ENCODE results near the gene SDF2. TPM values are rescaled to one million over a fixed set of nuclear protein-coding genes. Genes with fewer than 3 reads are reported as not detected.

SDF2 gene
- total and polyA plus RNA-seq, 9 of the 15 experiments (the other 6 are each of a cell fraction or from before 2014, with no cell fraction given), result 41.2 to 132 (median 65.6) TPM

DNA sequence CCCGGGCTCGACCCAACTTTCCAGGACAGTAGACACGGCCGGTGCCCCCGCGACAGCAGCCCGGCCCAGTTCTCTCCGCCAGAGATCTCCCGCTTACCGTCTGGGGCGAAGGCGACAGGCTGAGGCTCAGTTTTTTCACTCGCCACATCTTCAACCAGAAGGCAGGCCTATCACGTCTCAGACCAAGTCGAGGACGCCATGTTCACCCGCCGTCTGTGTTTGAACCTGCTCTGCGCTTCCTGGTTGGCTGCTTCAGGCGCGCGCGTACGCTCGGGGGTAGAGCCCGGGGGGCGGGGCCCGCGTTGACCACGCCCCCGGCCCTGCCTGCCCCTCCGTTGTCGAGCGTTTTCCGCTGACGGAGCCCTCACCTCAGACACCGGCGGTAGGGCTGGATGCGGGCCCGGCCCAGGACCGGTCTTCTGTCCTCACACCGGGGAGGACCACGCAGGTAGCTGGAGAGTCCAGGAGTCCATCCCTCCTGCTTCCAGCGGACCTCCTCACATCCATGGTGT is 62.9 kb downstream of the SDF2 start, which contains the start of gene SPAG5 (continued):
- TF ChIP-seq, protein P1, sequence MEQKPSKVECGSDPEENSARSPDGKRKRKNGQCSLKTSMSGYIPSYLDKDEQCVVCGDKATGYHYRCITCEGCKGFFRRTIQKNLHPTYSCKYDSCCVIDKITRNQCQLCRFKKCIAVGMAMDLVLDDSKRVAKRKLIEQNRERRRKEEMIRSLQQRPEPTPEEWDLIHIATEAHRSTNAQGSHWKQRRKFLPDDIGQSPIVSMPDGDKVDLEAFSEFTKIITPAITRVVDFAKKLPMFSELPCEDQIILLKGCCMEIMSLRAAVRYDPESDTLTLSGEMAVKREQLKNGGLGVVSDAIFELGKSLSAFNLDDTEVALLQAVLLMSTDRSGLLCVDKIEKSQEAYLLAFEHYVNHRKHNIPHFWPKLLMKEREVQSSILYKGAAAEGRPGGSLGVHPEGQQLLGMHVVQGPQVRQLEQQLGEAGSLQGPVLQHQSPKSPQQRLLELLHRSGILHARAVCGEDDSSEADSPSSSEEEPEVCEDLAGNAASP (IDR thresholded peaks at IDR 0.05), result no peak
- TF ChIP-seq, protein P2, sequence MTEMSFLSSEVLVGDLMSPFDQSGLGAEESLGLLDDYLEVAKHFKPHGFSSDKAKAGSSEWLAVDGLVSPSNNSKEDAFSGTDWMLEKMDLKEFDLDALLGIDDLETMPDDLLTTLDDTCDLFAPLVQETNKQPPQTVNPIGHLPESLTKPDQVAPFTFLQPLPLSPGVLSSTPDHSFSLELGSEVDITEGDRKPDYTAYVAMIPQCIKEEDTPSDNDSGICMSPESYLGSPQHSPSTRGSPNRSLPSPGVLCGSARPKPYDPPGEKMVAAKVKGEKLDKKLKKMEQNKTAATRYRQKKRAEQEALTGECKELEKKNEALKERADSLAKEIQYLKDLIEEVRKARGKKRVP (CRISPR knock-in tag; IDR thresholded peaks at IDR 0.05), result no peak
- no peak for TF ChIP-seq CUX1 (CRISPR knock-in tag; IDR thresholded peaks at IDR 0.05)
- no peak for TF ChIP-seq TFAM (CRISPR knock-in tag; conservative IDR thresholded peaks at IDR 0.05)
- TF ChIP-seq ZNF174 (CRISPR knock-in tag; IDR thresholded peaks at IDR 0.05), result no peak
- no peak for TF ChIP-seq HOMEZ (CRISPR knock-in tag; IDR thresholded peaks at IDR 0.05)
- TF ChIP-seq CC2D1A (IDR thresholded peaks at IDR 0.05), result peak; percentile 21; the same call in 1 of the 2 replicates
- TF ChIP-seq SMARCE1 (IDR thresholded peaks at IDR 0.05), result no peak
- no peak for TF ChIP-seq ZNF347 (CRISPR knock-in tag; IDR thresholded peaks at IDR 0.05; ENCODE audit: low read depth)
- TF ChIP-seq ZNF398 (CRISPR knock-in tag; IDR thresholded peaks at IDR 0.05), result no peak
- no peak for TF ChIP-seq ZBTB17 (CRISPR knock-in tag; IDR thresholded peaks at IDR 0.05)
- no peak for TF ChIP-seq HEY1 (CRISPR knock-in tag; IDR thresholded peaks at IDR 0.05; ENCODE audit: borderline replicate concordance)
- peak; percentile 47; the same call in 1 of the 2 replicates for TF ChIP-seq CHCHD3 (CRISPR knock-in tag; IDR thresholded peaks at IDR 0.05)
- TF ChIP-seq ZNF778 (CRISPR knock-in tag; IDR thresholded peaks at IDR 0.05), result no peak
- TF ChIP-seq HCFC1 (IDR thresholded peaks at IDR 0.05; ENCODE audit: low read depth, low read length), result no peak; the same call in 1 of the 2 replicates
- no peak for TF ChIP-seq CREBBP (IDR thresholded peaks at IDR 0.05; ENCODE audit: low read depth, low read length)
- TF ChIP-seq NCOA4 (IDR thresholded peaks at IDR 0.05; ENCODE audit: partially characterized antibody), result no peak
- peak; percentile 8 to 62; a peak in 1 of 4 replicates for TF ChIP-seq SRF (CRISPR knock-in tag; IDR thresholded peaks at IDR 0.05)
